ENCODE data around the gene COL12A1.

COL12A1 gene

GRCh38 chr6:75094614-75095200, 111.1 kb downstream of the COL12A1 start:
- TF ChIP-seq CTCF (IDR thresholded peaks at IDR 0.05; ENCODE audit: low read depth, low read length): peak; percentile 15
- in situ Hi-C loops (cut with HindIII; ENCODE audit: low sequenced_read_pairs): no loop called here
- no peak overlapping the region for H3K4me3 ChIP-seq (ENCODE audit: low read depth, low read length)
- peak; percentile 96 for DNase-seq (ENCODE audit: low read depth, low spot score)

GRCh38 chr6:75091467-75092190, 114.2 kb downstream of the COL12A1 start:
- DNase-seq (ENCODE audit: low read depth, low spot score): no peak
- in situ Hi-C loops (cut with HindIII; ENCODE audit: low sequenced_read_pairs): no loop called here
- H3K4me3 ChIP-seq (ENCODE audit: low read depth, low read length): no peak overlapping the region
- no peak for TF ChIP-seq CTCF (IDR thresholded peaks at IDR 0.05; ENCODE audit: low read depth, low read length)

GRCh38 chr6:75090576-75090975, 115.3 kb downstream of the COL12A1 start:
- in situ Hi-C loops (cut with HindIII; ENCODE audit: low sequenced_read_pairs): no loop called here
- DNase-seq (ENCODE audit: low read depth, low spot score): no peak
- TF ChIP-seq CTCF (IDR thresholded peaks at IDR 0.05; ENCODE audit: low read depth, low read length): no peak
- H3K4me3 ChIP-seq (ENCODE audit: low read depth, low read length): no peak overlapping the region

- no peak for DNase-seq (ENCODE audit: low read depth, low spot score)
- in situ Hi-C loops (cut with HindIII; ENCODE audit: low sequenced_read_pairs): no loop called here
- H3K4me3 ChIP-seq (ENCODE audit: low read depth, low read length): no peak overlapping the region
- no peak for TF ChIP-seq CTCF (IDR thresholded peaks at IDR 0.05; ENCODE audit: low read depth, low read length)
Measured at GRCh38 chr6:75089921-75090320, 115.9 kb downstream of the COL12A1 start.

GRCh38 chr6:75089151-75089897, 116.5 kb downstream of the COL12A1 start:
- H3K4me3 ChIP-seq (ENCODE audit: low read depth, low read length): no peak overlapping the region
- DNase-seq (ENCODE audit: low read depth, low spot score): no peak
- no peak for TF ChIP-seq CTCF (IDR thresholded peaks at IDR 0.05; ENCODE audit: low read depth, low read length)
- in situ Hi-C loops (cut with HindIII; ENCODE audit: low sequenced_read_pairs): no loop called here

GRCh38 chr6:75085931-75086635, 119.8 kb downstream of the COL12A1 start:
- DNase-seq (ENCODE audit: low read depth, low spot score): no peak

More at GRCh38 chr6:75085931-75086635, 119.8 kb downstream of the COL12A1 start:
- in situ Hi-C loops (cut with HindIII; ENCODE audit: low sequenced_read_pairs): no loop called here
- TF ChIP-seq CTCF (IDR thresholded peaks at IDR 0.05; ENCODE audit: low read depth, low read length): no peak
- no peak overlapping the region for H3K4me3 ChIP-seq (ENCODE audit: low read depth, low read length)
